ENCODE results near the gene DPF3.
A peak's percentile ranks its signal among the peaks of the same experiment; 100 is the strongest.

The DPF3 gene

GRCh38 chr14:72830786-72831594, 62.9 kb downstream of the DPF3 start:
- DNase-seq = no peak

DNA sequence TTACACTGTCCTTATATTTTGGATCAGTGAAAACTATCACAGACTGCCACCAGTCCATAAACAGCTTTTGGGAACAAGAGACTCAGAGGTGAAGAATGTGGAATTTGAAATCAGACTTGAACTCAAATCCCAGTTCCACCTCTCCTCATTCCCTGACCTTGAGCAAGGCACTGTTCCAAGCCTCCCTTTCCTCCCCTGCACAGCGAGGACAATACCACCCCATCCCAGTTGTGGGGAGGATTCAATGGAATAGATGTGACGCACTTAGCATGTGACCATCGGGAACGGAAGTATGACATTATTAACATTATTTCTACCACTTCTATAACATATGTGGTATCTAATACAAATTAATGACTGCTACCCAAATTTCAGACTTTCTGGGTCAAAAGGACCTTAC, 63.5 kb downstream of the DPF3 start:
- DNase-seq = no peak

- DNase-seq = no peak
These were observed 65.3 kb downstream of the DPF3 start for GRCh38 chr14:72828604-72829003.

- no peak for DNase-seq
These were observed 67.9 kb downstream of the DPF3 start for GRCh38 chr14:72826039-72826438.

- DNase-seq = no peak
These were observed 68.4 kb downstream of the DPF3 start for GRCh38 chr14:72825486-72825885.

- DNase-seq = no peak
These were observed 69.8 kb downstream of the DPF3 start for GRCh38 chr14:72824051-72824450.

- DNase-seq = no peak
These were observed 70.8 kb downstream of the DPF3 start for GRCh38 chr14:72822946-72823611.

GRCh38 chr14:72818998-72819397, 74.9 kb downstream of the DPF3 start:
- no peak for DNase-seq

- no peak for DNase-seq
These were observed 77.6 kb downstream of the DPF3 start for GRCh38 chr14:72816287-72816686.

DNA sequence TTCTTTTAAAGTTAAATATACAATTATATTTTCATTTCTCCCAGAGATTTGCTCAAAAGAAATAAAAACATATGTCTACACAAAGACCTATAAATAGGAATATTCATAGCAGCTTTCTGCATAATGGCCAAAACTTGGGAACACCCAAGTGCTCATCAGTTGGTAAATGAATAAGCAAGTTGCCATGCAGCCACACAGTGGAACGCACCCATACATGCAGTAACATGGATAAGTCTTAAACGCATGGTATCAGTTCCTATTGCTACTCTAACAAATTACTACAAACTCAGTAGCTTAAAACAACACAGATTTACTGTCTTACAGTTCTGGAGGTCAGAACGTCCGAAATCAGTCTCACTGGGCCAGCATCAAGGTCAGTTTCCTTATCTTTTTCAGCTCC, 78.5 kb downstream of the DPF3 start:
- DNase-seq = no peak

DNA sequence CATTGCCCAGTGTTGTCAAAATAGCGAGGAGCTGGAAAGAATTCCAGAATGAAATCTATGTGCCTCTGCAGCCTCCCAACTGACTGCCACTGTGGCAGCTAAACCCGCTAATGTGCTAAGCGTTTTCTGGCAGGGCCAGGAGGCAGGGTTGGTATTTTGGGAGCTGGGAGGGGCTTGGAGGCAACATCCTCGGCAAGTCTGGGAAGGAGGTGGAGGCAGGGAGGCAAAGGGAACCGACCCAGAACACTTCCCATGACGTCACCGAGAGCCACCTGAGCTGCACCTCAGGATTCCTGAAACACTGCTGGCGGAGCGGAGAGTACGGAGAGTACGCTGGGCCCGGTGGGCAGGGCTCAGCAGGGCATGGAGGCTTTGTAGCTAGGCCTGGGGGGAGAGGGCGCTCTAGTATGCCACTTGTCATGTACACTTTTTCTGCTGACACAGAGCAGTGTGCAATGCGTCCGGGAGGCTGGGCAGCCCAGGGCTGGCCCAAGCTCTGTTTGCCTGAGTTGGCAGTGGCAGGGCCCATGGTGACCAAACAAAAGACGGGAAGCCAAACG, 81.5 kb downstream of the DPF3 start:
- DNase-seq = no peak

DNA sequence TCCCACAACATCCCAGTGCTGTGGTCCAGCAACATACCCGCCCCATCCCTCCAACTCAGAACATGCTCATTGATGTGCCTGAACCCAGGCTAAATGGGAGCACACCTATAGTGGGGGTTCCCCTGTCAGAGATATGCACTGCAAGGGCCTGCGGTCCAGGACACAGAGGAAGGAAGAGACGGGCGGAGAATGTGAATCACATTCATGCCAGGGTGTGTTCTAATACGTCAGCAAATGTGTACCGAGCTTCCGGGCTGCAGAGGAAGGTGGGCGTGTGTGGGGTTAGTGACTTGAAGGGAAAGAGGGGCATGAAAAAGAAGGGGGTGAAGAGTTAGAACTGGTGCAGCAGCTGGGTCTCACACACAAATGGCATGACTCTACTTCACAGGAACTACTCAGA, 83.7 kb downstream of the DPF3 start:
- peak; percentile 56 for DNase-seq

DNA sequence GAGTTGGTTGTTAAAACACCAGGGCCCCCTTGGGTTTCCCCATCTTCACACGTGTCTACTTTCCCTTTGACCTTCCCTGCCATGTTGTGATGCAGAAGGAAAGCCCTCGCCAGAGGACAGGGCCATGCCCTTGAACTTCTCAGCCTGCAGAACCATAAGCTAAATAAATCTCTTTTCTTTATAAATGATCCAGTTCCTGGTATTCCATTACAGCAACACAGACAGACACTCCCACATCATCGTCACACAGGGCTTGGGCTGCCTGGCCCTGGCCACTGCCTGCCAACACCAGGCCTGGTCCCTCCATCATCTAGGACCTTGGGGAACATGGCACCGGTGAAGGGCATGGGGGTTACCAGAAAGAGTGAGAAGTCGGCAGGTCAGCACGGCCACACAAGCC, 84.8 kb downstream of the DPF3 start:
- DNase-seq = no peak

GRCh38 chr14:72808564-72808963, 85.3 kb downstream of the DPF3 start:
- DNase-seq = no peak

GRCh38 chr14:72802588-72802946, 91.3 kb downstream of the DPF3 start:
- DNase-seq = no peak

- no peak for DNase-seq
These were observed 91.9 kb downstream of the DPF3 start for GRCh38 chr14:72801836-72802587.

- DNase-seq = no peak
These were observed 92.5 kb downstream of the DPF3 start for GRCh38 chr14:72801381-72801812.

DNA sequence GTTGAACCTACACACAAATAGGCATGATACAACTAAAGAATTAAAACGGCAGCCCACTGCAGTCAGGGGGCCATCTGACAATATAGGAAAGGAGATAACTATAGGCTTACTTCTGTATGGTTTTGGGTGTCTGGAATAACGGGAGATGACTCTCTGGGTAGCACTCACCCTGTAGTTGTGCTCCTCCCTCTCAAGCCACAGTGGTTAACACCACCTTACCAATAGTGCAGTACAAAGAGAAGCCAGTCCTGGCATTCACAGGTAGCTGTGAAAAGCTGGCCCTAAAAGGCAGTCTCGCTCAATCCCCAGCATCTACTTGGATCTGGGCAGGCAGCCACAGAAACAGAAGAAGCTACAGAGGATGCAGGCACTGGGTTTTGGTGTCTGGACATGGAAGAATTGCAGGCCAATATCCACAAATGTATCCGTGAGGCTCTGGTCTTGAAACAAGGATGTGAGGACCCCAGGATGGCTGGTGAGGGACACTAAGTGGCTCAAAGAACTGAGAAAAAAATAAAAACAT, 93.0 kb downstream of the DPF3 start:
- no peak for DNase-seq

- no peak for DNase-seq
These were observed 93.6 kb downstream of the DPF3 start for GRCh38 chr14:72800296-72800695.

- DNase-seq = no peak
These were observed 97.0 kb downstream of the DPF3 start for GRCh38 chr14:72796935-72797334.

DNA sequence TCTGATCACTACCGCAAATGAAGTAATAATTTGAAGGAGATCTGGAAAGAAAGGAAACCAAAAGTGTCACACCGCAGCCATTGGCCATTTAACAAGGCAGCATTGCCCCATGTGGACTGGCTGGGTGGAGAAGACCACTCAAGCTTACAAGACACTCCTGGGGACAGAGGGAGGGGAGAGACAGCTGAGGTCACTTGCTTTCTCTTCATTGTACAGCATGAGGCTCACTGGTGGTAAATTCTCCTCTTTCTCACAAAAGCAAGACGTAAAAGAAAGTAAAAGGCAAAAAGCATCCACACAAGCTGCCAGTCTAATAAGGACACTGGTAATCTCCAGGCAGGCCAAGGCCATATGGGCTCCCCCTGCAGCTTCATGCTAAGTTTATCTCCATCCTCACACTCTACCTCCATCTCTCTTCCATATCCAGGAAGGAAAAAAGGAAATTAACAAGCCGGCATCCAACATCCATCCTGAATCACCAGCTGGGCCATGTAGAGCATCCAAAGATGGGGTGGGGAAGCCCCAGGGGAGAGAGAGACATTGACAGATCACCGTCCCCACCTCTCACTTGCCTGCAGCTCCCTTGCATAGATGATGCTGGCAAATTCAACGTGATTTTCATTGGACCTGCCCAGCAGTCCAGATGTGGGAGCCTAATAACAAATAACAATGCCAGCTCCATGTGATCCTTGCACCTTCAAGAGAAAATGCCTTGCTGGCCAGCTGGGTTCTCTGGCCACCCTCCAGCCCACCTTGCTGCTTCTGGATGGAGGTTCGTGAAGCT, 100.6 kb downstream of the DPF3 start:
- no peak for DNase-seq

DNA sequence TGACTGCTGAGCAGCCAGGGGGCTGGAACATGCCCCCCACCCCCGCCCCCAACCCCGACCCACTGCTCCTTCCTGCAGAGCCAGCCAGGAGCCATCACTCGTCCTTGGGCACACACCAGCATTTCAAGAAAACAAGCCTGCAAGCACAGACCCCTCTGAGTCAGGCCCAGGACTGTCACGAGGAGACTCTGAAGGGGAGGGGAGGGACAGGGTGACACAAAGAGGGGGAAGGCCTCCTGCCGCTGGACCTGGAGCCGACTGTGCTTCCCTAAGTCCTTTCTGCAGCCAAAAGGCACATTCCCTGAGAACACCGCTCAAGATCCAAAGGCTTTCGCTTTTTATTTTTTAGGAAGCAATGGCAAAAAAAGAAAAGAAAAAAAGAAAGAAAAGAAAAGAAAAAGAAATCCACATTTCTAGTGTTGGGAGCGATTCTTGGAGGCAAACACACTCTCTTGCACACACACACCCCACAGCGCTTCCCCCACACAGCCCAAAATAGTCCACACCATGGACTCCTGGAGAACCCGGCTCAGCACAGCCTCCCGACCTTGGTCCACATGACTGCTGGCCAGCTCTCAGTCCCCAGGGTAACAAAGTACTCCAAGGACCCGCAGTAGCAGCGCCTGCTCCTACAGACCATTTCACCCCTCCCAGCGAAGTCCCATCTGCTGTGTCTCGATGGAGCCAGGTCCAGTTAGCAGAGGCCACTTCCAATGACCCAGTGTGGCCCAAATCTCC, 101.7 kb downstream of the DPF3 start:
- no peak for DNase-seq

Measured in CD4-positive, alpha-beta T cell treated with Interleukin-10 for 1 hour (primary cell).